Measurements from ENCODE around the gene MACO1. TPM values are rescaled to one million over a fixed set of nuclear protein-coding genes. Genes with fewer than 3 reads are reported as not detected.

Gene MACO1
- total and polyA plus RNA-seq, 2 experiments from 2014 or later: 12.4 to 16.8 TPM

GRCh38 chr1:25537153-25537831, 106.6 kb downstream of the MACO1 start:
- DNase-seq: no peak
- no peak overlapping the region for H3K4me2 ChIP-seq (ENCODE audit: unreplicated experiment)
- H3K4me1 ChIP-seq (ENCODE audit: insufficient read depth): no peaks in the 10 kb centered on the region
- no peak overlapping the region for H2AFZ ChIP-seq
- H3K4me3 ChIP-seq: no peak overlapping the region
- no peaks in the 10 kb centered on the region for H4K20me1 ChIP-seq (ENCODE audit: insufficient read depth)
- no peak overlapping the region for H3K27ac ChIP-seq
- in situ Hi-C loops (cut with MboI): no loop called here
- H3F3A ChIP-seq (ENCODE audit: insufficient read depth): no peaks in the 10 kb centered on the region
- 57 to 69% methylated on average over 7 of the region's 7 CpGs for WGBS, 2 experiments (ENCODE audit: low coverage in 1 of 2, low lambda C conversion rate in 2 of 2, missing lambda C conversion rate in 2 of 2)
- H3K9me2 ChIP-seq (ENCODE audit: insufficient read depth): no peaks in the 10 kb centered on the region
- no peaks in the 10 kb centered on the region for H3K79me2 ChIP-seq (ENCODE audit: insufficient read depth)
- no peaks in the 10 kb centered on the region for H3K27me3 ChIP-seq (replicated peaks; ENCODE audit: insufficient read depth)
- H3K36me3 ChIP-seq (ENCODE audit: low read depth): no peaks in the 10 kb centered on the region
- H3K9me3 ChIP-seq (ENCODE audit: low read depth): no peaks in the 10 kb centered on the region
- no peak overlapping the region for H3K9ac ChIP-seq
- no peak for TF ChIP-seq EZH2 (IDR thresholded peaks at IDR 0.05; ENCODE audit: insufficient read depth, poor library complexity, severe bottlenecking)
- no peak for TF ChIP-seq EZH2phosphoT487 (IDR thresholded peaks at IDR 0.05; ENCODE audit: insufficient read depth, low read depth)

- Histone ChIP-seq H2AFZ (no peak overlapping the region), H3K27ac (no peak overlapping the region), H4K20me1 (ENCODE audit: insufficient read depth) (no peaks in the 10 kb centered on the region), H3K27me3 (replicated peaks; ENCODE audit: insufficient read depth) (no peaks in the 10 kb centered on the region), H3K9me2 (ENCODE audit: insufficient read depth) (no peaks in the 10 kb centered on the region), H3K4me2 (ENCODE audit: unreplicated experiment) (no peak overlapping the region), H3K36me3 (ENCODE audit: low read depth) (no peaks in the 10 kb centered on the region), H3K9me3 (ENCODE audit: low read depth) (no peaks in the 10 kb centered on the region), H3K79me2 (ENCODE audit: insufficient read depth) (no peaks in the 10 kb centered on the region), H3K4me3 (no peak overlapping the region), H3F3A (ENCODE audit: insufficient read depth) (no peaks in the 10 kb centered on the region), H3K9ac (no peak overlapping the region), H3K4me1 (ENCODE audit: insufficient read depth) (no peaks in the 10 kb centered on the region)
- no peak for TF ChIP-seq EZH2 (IDR thresholded peaks at IDR 0.05; ENCODE audit: insufficient read depth, poor library complexity, severe bottlenecking)
- TF ChIP-seq EZH2phosphoT487 (IDR thresholded peaks at IDR 0.05; ENCODE audit: insufficient read depth, low read depth): no peak
- in situ Hi-C loops (cut with MboI): no loop called here
- no peak for DNase-seq
- 73 to 77% methylated on average over 4 of the region's 4 CpGs for WGBS, 2 experiments (ENCODE audit: low coverage in 1 of 2, low lambda C conversion rate in 2 of 2, missing lambda C conversion rate in 2 of 2)
Measured at GRCh38 chr1:25538191-25538767, 107.6 kb downstream of the MACO1 start.

- no peak for DNase-seq
- Histone ChIP-seq H3K36me3 (ENCODE audit: low read depth) (no peaks in the 10 kb centered on the region), H3K27ac (no peak overlapping the region), H3K4me2 (ENCODE audit: unreplicated experiment) (no peak overlapping the region), H3K4me1 (ENCODE audit: insufficient read depth) (peaks cover 9% of the 10 kb centered on the region), H3K9me2 (ENCODE audit: insufficient read depth) (no peaks in the 10 kb centered on the region), H4K20me1 (ENCODE audit: insufficient read depth) (no peaks in the 10 kb centered on the region), H2AFZ (no peak overlapping the region), H3K79me2 (ENCODE audit: insufficient read depth) (peaks cover 17% of the 10 kb centered on the region), H3K27me3 (replicated peaks; ENCODE audit: insufficient read depth) (no peaks in the 10 kb centered on the region), H3K9ac (no peak overlapping the region), H3F3A (ENCODE audit: insufficient read depth) (no peaks in the 10 kb centered on the region), H3K4me3 (no peak overlapping the region), H3K9me3 (ENCODE audit: low read depth) (no peaks in the 10 kb centered on the region)
- TF ChIP-seq EZH2phosphoT487 (IDR thresholded peaks at IDR 0.05; ENCODE audit: insufficient read depth, low read depth) (no peak), EZH2 (IDR thresholded peaks at IDR 0.05; ENCODE audit: insufficient read depth, poor library complexity, severe bottlenecking) (no peak)
- 88 to 90% methylated on average over 13 of the region's 13 CpGs for WGBS, 2 experiments (ENCODE audit: low coverage in 1 of 2, low lambda C conversion rate in 2 of 2, missing lambda C conversion rate in 2 of 2)
- in situ Hi-C loops (cut with MboI): no loop called here
Measured at GRCh38 chr1:25540750-25541342, 110.1 kb downstream of the MACO1 start.

GRCh38 chr1:25541425-25541824, 110.7 kb downstream of the MACO1 start:
- no peaks in the 10 kb centered on the region for H3F3A ChIP-seq (ENCODE audit: insufficient read depth)
- no peaks in the 10 kb centered on the region for H3K36me3 ChIP-seq (ENCODE audit: low read depth)
- H3K79me2 ChIP-seq (ENCODE audit: insufficient read depth): peaks cover 23% of the 10 kb centered on the region
- H3K9me3 ChIP-seq (ENCODE audit: low read depth): no peaks in the 10 kb centered on the region
- no peaks in the 10 kb centered on the region for H3K9me2 ChIP-seq (ENCODE audit: insufficient read depth)
- no peak overlapping the region for H2AFZ ChIP-seq
- in situ Hi-C loops (cut with MboI): no loop called here
- DNase-seq: no peak
- H3K9ac ChIP-seq: no peak overlapping the region
- no peaks in the 10 kb centered on the region for H3K27me3 ChIP-seq (replicated peaks; ENCODE audit: insufficient read depth)
- WGBS, 2 experiments (ENCODE audit: low coverage in 1 of 2, low lambda C conversion rate in 2 of 2, missing lambda C conversion rate in 2 of 2): 74 to 79% methylated on average over 1 of the region's 1 CpG
- TF ChIP-seq EZH2phosphoT487 (IDR thresholded peaks at IDR 0.05; ENCODE audit: insufficient read depth, low read depth) (no peak), EZH2 (IDR thresholded peaks at IDR 0.05; ENCODE audit: insufficient read depth, poor library complexity, severe bottlenecking) (no peak)
- H3K4me3 ChIP-seq: no peak overlapping the region
- no peaks in the 10 kb centered on the region for H4K20me1 ChIP-seq (ENCODE audit: insufficient read depth)
- H3K4me2 ChIP-seq (ENCODE audit: unreplicated experiment): no peak overlapping the region
- H3K4me1 ChIP-seq (ENCODE audit: insufficient read depth): peaks cover 9% of the 10 kb centered on the region
- no peak overlapping the region for H3K27ac ChIP-seq

Data from GM23248 (cell line).